Stimulated activated naive B cell treated with anti-CD40 and anti-IgM and Interleukin-4, amounts not matched to agents 10 μg/mL and 1 μg/mL and 100 μg/mL, for 72 hours (primary cell): Measurements from ENCODE around the gene FRMD4A.
A peak's percentile ranks its signal among the peaks of the same experiment; 100 is the strongest.

Source experiments
- ATAC-seq, 2 donors: fragments of 150-1000 bp; cut with Tn5 transposase; replicated peaks; 2 replicates each; pipeline ENCODE4 v1.10.0; 2021; ENCODE audit warnings: moderate library complexity in 1 of 2
- DNase-seq: peaks from one replicate; pipeline ENCODE4 v3.0.0; 2021
- H3K27ac Mint-ChIP-seq: one replicate; pipeline ENCODE4 v1.8.0; 2022; ENCODE audit warnings: mild to moderate bottlenecking, mixed read lengths
- H3K27me3 Mint-ChIP-seq, 2 donors: one replicate each; pipeline ENCODE4 v1.8.0; 2022; ENCODE audit warnings: mixed read lengths in 2 of 2
- H3K36me3 Mint-ChIP-seq, 2 donors: one replicate each; pipeline ENCODE4 v1.8.0; 2022; ENCODE audit warnings: mixed read lengths in 2 of 2, mild to moderate bottlenecking in 1 of 2
- H3K4me1 Mint-ChIP-seq, 2 donors: one replicate each; pipeline ENCODE4 v1.8.0; 2022; ENCODE audit warnings: mixed read lengths in 2 of 2, mild to moderate bottlenecking in 1 of 2
- H3K4me3 Mint-ChIP-seq, 2 donors: one replicate each; pipeline ENCODE4 v1.8.0; 2022; ENCODE audit warnings: mild to moderate bottlenecking in 2 of 2, mixed read lengths in 2 of 2, moderate library complexity in 1 of 2
- H3K9me3 Mint-ChIP-seq, 2 donors: one replicate each; pipeline ENCODE4 v1.8.0; 2022; ENCODE audit warnings: mixed read lengths in 2 of 2, mild to moderate bottlenecking in 1 of 2

The FRMD4A gene

GRCh38 chr10:13656337-13657100 is 674.2 kb downstream of the FRMD4A start:
- peaks cover 0 to 8% of the 10 kb centered on the region in 2 donors for H3K27me3 Mint-ChIP-seq
- H3K36me3 Mint-ChIP-seq, result peaks cover 0 to 2% of the 10 kb centered on the region in 2 donors
- H3K9me3 Mint-ChIP-seq, result no peaks in the 10 kb centered on the region
- no peak for DNase-seq
- H3K4me1 Mint-ChIP-seq, result peaks cover 7 to 15% of the 10 kb centered on the region in 2 donors
- no peak for ATAC-seq
- no peak overlapping the region for H3K4me3 Mint-ChIP-seq
- no peak overlapping the region for H3K27ac Mint-ChIP-seq

- Mint-ChIP-seq H3K27ac (no peak overlapping the region), H3K9me3 (no peaks in the 10 kb centered on the region), H3K4me1 (peaks cover under 1 to 9% of the 10 kb centered on the region in 2 donors), H3K4me3 (no peak overlapping the region), H3K36me3 (peaks cover 3 to 4% of the 10 kb centered on the region in 2 donors), H3K27me3 (peaks cover 0 to 8% of the 10 kb centered on the region in 2 donors)
- DNase-seq (no peak), ATAC-seq (no peak)
Observed at GRCh38 chr10:13654846-13655245, 675.9 kb downstream of the FRMD4A start.

GRCh38 chr10:13654118-13654830 is 676.5 kb downstream of the FRMD4A start:
- Mint-ChIP-seq H3K27ac (no peak overlapping the region), H3K4me1 (peaks cover 0 to 3% of the 10 kb centered on the region in 2 donors), H3K27me3 (peaks cover 0 to 6% of the 10 kb centered on the region in 2 donors), H3K4me3 (no peak overlapping the region), H3K36me3 (peaks cover 3 to 5% of the 10 kb centered on the region in 2 donors), H3K9me3 (no peaks in the 10 kb centered on the region)
- DNase-seq (no peak), ATAC-seq (no peak)

GRCh38 chr10:13652860-13653259 is 677.9 kb downstream of the FRMD4A start:
- H3K4me3 Mint-ChIP-seq, result no peak overlapping the region
- DNase-seq, result no peak
- H3K36me3 Mint-ChIP-seq, result peaks cover 3 to 15% of the 10 kb centered on the region in 2 donors
- no peak for ATAC-seq
- H3K27me3 Mint-ChIP-seq, result no peaks in the 10 kb centered on the region
- H3K27ac Mint-ChIP-seq, result no peak overlapping the region
- H3K9me3 Mint-ChIP-seq, result no peaks in the 10 kb centered on the region
- H3K4me1 Mint-ChIP-seq, result no peaks in the 10 kb centered on the region

GRCh38 chr10:13651969-13652720 is 678.6 kb downstream of the FRMD4A start:
- Mint-ChIP-seq H3K36me3 (peaks cover 6 to 15% of the 10 kb centered on the region in 2 donors), H3K27ac (no peak overlapping the region)
- no peak for ATAC-seq

GRCh38 chr10:13650961-13651360 is 679.8 kb downstream of the FRMD4A start:
- Mint-ChIP-seq H3K36me3 (peaks cover 16 to 26% of the 10 kb centered on the region in 2 donors), H3K9me3 (no peaks in the 10 kb centered on the region), H3K4me1 (no peaks in the 10 kb centered on the region), H3K27ac (no peak overlapping the region), H3K27me3 (no peaks in the 10 kb centered on the region), H3K4me3 (no peak overlapping the region)
- no peak for ATAC-seq
- no peak for DNase-seq

More at GRCh38 chr10:13651969-13652720, 678.6 kb downstream of the FRMD4A start:
- Mint-ChIP-seq H3K4me3 (no peak overlapping the region), H3K9me3 (no peaks in the 10 kb centered on the region), H3K27me3 (no peaks in the 10 kb centered on the region), H3K4me1 (no peaks in the 10 kb centered on the region)
- no peak for DNase-seq

- ATAC-seq, result peak; percentile 65 to 68
- Mint-ChIP-seq H3K9me3 (no peaks in the 10 kb centered on the region), H3K36me3 (peaks cover 21 to 36% of the 10 kb centered on the region in 2 donors), H3K4me1 (no peaks in the 10 kb centered on the region), H3K4me3 (no peak overlapping the region), H3K27me3 (no peaks in the 10 kb centered on the region), H3K27ac (no peak overlapping the region)
- no peak for DNase-seq
Observed at GRCh38 chr10:13649844-13650520, 680.7 kb downstream of the FRMD4A start.

- Mint-ChIP-seq H3K36me3 (peaks cover 24 to 38% of the 10 kb centered on the region in 2 donors), H3K27me3 (no peaks in the 10 kb centered on the region), H3K4me1 (no peaks in the 10 kb centered on the region), H3K9me3 (no peaks in the 10 kb centered on the region), H3K4me3 (no peak overlapping the region), H3K27ac (no peak overlapping the region)
- DNase-seq (no peak), ATAC-seq (no peak)
Observed at GRCh38 chr10:13648425-13648824, 682.3 kb downstream of the FRMD4A start.

- Mint-ChIP-seq H3K4me3 (no peak overlapping the region), H3K27me3 (no peaks in the 10 kb centered on the region), H3K4me1 (no peaks in the 10 kb centered on the region), H3K36me3 (peaks cover 53 to 66% of the 10 kb centered on the region in 2 donors), H3K9me3 (peaks cover 20% of the 10 kb centered on the region in 2 donors), H3K27ac (no peak overlapping the region)
- no peak for ATAC-seq
- DNase-seq, result no peak
Observed at GRCh38 chr10:13644866-13645265, 685.9 kb downstream of the FRMD4A start.

GRCh38 chr10:13643016-13643415 is 687.7 kb downstream of the FRMD4A start:
- no peak for DNase-seq
- no peaks in the 10 kb centered on the region for H3K27me3 Mint-ChIP-seq
- peaks cover 20% of the 10 kb centered on the region in 2 donors for H3K9me3 Mint-ChIP-seq
- H3K4me3 Mint-ChIP-seq, result no peak overlapping the region
- no peak for ATAC-seq
- H3K4me1 Mint-ChIP-seq, result no peaks in the 10 kb centered on the region
- H3K27ac Mint-ChIP-seq, result no peak overlapping the region
- peaks cover 63 to 70% of the 10 kb centered on the region in 2 donors for H3K36me3 Mint-ChIP-seq

GRCh38 chr10:13642293-13642692 is 688.4 kb downstream of the FRMD4A start:
- ATAC-seq (no peak), DNase-seq (no peak)
- Mint-ChIP-seq H3K36me3 (peaks cover 65 to 77% of the 10 kb centered on the region in 2 donors), H3K4me1 (no peaks in the 10 kb centered on the region), H3K27ac (no peak overlapping the region), H3K9me3 (peaks cover 20% of the 10 kb centered on the region in 2 donors), H3K27me3 (no peaks in the 10 kb centered on the region), H3K4me3 (no peak overlapping the region)

GRCh38 chr10:13637894-13638293 is 692.8 kb downstream of the FRMD4A start:
- Mint-ChIP-seq H3K27ac (no peak overlapping the region), H3K36me3 (peaks cover 52 to 84% of the 10 kb centered on the region in 2 donors), H3K9me3 (peaks cover 20% of the 10 kb centered on the region in 2 donors), H3K4me3 (no peak overlapping the region), H3K4me1 (peaks cover under 1 to 2% of the 10 kb centered on the region in 2 donors), H3K27me3 (no peaks in the 10 kb centered on the region)
- ATAC-seq (no peak), DNase-seq (no peak)

- no peak overlapping the region for H3K27ac Mint-ChIP-seq
Observed at GRCh38 chr10:13637303-13637856, 693.3 kb downstream of the FRMD4A start.

More at GRCh38 chr10:13637303-13637856, 693.3 kb downstream of the FRMD4A start:
- no peak for DNase-seq
- Mint-ChIP-seq H3K4me3 (no peak overlapping the region), H3K9me3 (peaks cover 18 to 19% of the 10 kb centered on the region in 2 donors), H3K4me1 (peaks cover 4 to 7% of the 10 kb centered on the region in 2 donors), H3K36me3 (peaks cover 47 to 84% of the 10 kb centered on the region in 2 donors), H3K27me3 (no peaks in the 10 kb centered on the region)
- no peak for ATAC-seq
